AG10803 (cell line): ENCODE data around the gene PHF21A.

Source experiments
- DNase-seq: peaks from one replicate; pipeline ENCODE4 v3.0.0; 2010; ENCODE audit warnings: low read depth
- H3K4me3 ChIP-seq: 2 replicates; pipeline ENCODE4 v1.5.1; 2011; ENCODE audit warnings: mild to moderate bottlenecking, low read length, control low read depth
- TF ChIP-seq, protein P1 (sequence below): conservative IDR thresholded peaks from 2 replicates; pipeline ENCODE4 v1.5.1; 2011; ENCODE audit warnings: mild to moderate bottlenecking, low read length, control low read depth, inconsistent platforms

PHF21A gene

DNA sequence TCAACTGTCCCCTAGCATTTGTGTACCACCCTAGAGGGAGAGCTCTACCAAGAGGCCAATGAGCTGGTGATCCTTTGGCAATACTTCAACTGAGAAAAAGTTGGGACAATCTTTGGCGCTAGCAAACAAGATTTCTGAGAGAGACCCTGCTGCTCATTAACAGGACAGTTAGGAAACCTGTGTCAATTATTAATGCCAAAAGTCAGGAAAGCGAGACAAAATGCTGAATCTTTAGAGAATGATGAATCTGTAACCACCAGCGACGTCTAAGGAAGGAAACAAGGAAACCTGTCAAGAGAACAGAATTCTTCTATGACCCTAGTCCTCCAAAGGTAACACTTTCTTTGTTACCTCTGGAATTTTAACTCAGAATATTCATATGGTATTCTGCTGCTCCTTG lies 178.9 kb downstream of the PHF21A start:
- TF ChIP-seq, protein P1, sequence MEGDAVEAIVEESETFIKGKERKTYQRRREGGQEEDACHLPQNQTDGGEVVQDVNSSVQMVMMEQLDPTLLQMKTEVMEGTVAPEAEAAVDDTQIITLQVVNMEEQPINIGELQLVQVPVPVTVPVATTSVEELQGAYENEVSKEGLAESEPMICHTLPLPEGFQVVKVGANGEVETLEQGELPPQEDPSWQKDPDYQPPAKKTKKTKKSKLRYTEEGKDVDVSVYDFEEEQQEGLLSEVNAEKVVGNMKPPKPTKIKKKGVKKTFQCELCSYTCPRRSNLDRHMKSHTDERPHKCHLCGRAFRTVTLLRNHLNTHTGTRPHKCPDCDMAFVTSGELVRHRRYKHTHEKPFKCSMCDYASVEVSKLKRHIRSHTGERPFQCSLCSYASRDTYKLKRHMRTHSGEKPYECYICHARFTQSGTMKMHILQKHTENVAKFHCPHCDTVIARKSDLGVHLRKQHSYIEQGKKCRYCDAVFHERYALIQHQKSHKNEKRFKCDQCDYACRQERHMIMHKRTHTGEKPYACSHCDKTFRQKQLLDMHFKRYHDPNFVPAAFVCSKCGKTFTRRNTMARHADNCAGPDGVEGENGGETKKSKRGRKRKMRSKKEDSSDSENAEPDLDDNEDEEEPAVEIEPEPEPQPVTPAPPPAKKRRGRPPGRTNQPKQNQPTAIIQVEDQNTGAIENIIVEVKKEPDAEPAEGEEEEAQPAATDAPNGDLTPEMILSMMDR, result no peak
- DNase-seq, result no peak
- no peak overlapping the region for H3K4me3 ChIP-seq

DNA sequence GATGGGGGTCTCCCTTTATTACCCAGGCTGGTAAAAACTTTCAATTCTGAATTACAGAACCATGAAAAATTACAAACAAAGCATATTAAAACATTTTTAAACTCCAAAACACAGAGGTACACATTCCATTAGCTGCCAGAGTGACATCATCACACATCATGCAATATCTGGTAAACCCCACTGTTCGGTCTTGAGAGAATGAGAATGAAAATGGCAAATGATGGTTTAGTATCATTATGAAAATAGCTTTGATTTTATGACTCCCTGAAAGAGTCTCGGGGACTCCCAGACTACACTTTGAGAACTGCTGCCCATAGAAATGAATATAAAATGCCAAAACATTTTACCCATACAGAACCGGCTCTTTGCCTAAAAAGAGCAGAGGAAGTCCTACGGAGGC lies 180.0 kb downstream of the PHF21A start:
- TF ChIP-seq, protein P1, result no peak
- no peak overlapping the region for H3K4me3 ChIP-seq
- no peak for DNase-seq

DNA sequence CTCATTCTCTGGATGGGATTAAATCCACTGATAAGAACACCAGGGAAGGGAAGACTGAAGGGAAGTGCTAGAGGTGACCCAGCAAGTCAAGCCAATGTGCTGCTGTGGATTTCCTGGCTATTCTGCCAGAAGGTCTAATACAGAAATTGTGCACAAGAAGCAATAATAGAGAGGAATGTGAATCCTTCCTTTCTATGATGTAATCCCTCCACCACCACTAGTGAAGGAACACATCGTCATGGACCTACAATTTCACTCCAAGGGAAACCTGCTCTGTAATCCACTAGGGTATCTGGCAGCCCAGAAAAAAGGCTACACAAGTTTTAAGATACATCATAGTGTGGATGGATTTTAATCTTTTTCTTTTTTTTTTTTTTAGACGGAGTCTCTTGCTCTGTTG lies 181.4 kb downstream of the PHF21A start:
- no peak overlapping the region for H3K4me3 ChIP-seq
- TF ChIP-seq, protein P1, result no peak
- peak; percentile 54 for DNase-seq

DNA sequence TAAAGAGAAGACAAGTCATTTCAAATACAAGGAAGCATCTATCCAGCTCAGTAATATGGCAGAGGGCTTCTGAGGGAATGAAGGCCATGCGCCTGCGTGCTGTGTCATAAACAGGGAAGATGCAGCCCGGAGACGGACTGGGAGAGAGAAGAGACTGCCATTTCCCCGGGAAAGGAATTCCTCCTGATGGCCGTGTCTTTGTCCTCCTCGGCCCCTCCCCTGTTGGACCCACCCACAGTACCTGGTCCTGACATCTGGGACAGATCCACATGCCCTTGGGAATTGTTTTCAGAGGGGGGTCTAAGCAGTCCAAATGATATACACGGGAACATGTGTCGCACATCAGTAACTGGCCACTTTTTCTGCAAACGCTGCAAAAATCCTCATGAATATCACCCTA lies 183.3 kb downstream of the PHF21A start:
- no peak overlapping the region for H3K4me3 ChIP-seq
- DNase-seq, result no peak
- TF ChIP-seq, protein P1, result no peak

DNA sequence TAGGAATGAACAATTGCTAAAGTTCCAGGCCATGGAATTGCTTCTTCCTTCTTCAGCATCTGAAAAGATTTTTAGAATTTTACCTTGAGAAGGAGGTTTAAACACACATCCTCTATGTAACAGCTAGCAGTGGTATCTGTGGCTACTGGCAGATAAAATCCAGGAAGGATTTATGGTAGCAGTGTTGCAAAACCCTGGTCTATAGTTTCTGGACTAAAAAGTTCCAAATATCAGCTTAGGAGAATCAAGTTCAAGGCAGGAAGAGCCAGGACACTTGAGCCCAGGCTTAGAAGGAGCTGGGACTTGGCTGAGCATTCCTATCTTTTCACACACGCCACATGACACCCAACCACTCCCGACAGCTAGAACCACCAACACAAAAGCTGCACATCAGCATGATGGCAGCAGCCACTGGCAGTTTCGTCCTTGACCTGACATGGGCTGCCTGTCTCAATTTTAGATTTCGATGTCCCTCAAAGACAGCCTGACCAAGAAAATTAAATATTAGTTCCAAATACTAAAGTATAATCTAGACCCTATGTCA lies 184.7 kb downstream of the PHF21A start:
- TF ChIP-seq, protein P1, result no peak
- no peak overlapping the region for H3K4me3 ChIP-seq
- DNase-seq, result no peak

DNA sequence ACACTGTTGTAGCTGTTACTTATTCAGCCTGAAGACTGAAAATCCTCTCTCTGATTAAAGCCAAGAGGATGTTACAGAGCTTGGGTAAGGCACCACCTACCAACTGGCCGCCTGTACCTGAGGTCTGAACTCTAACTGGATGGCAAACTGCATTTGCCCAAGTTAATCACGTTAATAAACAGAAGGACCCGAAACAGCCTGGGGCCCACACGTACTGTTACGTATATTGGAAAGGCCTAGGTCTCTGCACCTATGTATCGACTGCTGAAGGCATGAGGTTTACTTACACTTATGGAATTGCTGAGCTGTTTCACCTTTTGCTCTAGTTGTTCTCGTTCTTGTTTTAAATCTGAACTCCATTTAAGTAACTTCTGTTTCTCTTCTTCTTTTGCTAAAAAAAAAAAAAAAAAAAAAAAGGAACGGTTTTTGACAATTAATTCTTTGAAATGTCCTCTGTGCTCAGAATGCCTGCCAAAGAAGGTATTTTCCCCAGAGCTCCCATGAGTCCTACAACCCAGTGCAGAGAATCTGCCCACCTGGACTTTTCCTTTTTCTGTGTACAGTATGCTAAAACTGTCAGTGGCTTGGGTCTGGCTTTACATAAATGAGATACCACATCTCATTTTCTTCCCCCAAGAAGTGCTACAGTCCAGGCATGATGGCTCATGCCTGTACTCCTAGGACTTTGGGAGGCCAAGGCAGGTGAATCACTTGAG lies 185.7 kb downstream of the PHF21A start:
- DNase-seq, result no peak
- H3K4me3 ChIP-seq, result no peak overlapping the region
- TF ChIP-seq, protein P1, result no peak
